NCI-H774 (cell line): ENCODE measurements around the gene KPNB1.

Experiments
- DNase-seq: peaks from one replicate; lab custom pipeline; 2025; lab: John Stamatoyannopoulos, UW

The KPNB1 gene

DNA sequence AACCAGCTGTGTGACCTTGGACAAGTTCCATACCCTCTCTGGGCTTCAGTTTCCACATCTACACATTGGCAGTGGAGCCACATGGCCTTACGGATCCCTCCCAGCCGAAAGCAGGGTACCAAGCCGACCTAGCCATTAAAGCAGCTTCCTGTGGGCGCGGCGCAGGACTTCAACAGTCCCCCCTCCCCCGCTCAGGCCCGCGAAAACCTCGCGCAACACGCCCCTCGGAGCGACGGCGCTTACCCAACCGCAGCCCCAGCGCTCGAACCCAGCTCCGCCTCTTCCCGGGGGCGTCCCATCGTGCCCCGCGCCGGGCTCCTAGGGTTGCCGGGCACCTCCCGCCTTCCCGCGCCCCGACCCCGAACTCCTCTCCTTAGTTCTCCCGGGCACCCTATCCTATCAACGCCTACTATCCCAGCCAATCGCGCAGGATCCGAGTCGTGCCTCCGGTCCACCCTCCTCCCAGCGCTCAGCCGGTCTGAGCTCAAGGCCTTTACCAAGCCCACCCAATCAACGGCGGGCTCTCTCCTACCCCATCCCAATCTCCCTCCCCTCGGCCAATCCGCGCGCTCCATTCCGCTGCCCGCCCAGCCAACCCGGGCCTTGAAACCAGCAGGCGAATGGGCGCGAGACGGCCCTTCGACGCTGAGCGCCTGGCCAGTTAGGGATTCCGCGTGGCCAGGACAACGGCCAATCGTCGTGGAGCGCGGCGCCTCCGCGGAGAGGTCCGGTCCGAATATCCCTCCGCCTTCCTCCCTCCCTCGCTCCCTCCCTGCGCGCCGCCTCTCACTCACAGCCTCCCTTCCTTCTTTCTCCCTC lies at the start of gene KPNB1:
Gene KPNB1 (plus strand): TSS at position 767 of the 819 bp plus-strand sequence. CDS start 326 bp downstream, outside the sequence.
- DNase-seq: peak; percentile 100

DNA sequence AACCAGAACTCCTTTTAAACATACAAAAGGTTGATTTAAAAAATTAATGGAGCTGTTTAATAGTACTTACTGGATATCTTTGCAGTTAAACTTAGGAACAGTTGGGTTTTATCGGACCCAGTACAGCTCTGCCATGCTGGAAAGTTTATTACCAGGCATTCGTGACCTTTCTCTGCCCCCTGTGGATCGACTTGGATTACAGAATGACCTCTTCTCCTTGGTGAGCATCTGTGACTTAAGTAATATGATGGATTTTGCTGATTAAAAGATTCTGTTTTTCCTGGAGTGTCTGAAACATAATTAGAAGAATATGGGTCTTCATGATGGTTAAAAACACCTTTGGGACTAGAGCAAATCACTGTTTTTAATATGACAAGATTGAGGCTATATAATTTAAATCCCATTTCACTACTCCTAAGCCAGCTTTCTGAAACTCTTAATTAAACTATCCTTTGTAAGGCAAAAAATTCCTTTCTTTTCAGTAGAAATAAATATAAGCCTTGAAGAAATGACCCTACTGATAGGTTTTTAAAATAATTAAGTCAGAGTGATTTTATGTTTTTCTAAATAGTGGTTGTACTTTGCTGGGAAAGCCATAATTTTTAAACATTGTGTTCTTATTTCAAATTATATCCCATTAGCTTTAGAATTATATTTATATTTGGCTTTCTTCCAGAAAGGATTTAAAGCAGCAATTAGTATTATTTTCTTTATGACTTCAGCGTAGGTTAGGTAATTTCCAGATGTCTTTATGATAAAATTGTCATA lies 45.7 kb upstream of the KPNB1 start:
- no peak for DNase-seq

DNA sequence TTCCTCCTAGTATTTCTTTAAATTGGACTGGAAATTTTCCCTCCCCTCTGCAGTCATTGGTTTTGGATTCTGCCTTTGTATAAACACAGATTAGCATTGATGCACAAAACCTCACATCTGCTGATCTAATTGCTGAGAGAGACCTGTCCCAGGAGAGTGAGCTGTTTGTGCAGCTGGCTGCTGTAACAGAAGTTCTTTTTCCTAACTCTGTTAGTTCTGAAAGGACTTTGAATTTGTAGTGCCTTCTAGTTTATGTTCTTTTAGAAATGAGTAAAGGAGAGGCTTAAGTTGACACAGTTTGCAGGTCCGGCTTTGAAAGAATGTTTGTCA lies 45.2 kb upstream of the KPNB1 start:
- peak; percentile 93 for DNase-seq

DNA sequence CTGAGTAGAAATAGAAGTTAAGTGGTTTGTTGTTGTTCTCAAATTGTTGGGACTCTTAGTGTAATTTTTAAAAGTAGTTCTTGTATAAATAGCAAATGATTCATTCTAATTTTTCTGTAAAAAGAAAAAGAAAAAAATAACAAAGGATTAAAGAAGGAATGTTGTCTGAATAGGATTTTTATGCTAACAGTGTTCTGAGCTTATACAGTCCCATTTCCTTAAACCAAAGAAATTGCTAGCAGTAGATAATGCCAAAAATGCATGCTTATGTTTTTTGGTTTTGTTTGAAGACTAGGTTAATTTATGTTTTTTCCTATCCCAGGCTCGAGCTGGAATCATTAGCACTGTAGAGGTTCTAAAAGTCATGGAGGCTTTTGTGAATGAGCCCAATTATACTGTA lies 44.7 kb upstream of the KPNB1 start:
- no peak for DNase-seq

DNA sequence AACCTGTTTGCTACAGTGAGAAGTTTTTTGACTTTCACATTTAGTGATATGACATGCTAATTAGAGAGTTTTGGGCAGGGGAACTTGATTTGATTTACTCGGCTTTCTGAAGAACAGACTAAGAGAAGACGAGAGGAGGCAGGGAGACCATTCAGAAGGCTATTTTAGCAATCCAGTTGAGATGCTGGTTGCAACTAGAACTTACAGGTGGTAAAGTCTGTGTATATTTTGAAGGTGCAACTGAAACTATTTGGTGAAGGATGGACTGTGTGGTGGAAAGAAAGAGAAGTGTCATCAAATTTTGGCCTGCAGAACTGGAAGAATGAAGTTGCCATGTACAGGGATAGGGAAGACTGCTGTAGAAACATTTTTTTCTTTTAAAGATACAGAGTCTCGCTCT lies 42.2 kb upstream of the KPNB1 start:
- no peak for DNase-seq

DNA sequence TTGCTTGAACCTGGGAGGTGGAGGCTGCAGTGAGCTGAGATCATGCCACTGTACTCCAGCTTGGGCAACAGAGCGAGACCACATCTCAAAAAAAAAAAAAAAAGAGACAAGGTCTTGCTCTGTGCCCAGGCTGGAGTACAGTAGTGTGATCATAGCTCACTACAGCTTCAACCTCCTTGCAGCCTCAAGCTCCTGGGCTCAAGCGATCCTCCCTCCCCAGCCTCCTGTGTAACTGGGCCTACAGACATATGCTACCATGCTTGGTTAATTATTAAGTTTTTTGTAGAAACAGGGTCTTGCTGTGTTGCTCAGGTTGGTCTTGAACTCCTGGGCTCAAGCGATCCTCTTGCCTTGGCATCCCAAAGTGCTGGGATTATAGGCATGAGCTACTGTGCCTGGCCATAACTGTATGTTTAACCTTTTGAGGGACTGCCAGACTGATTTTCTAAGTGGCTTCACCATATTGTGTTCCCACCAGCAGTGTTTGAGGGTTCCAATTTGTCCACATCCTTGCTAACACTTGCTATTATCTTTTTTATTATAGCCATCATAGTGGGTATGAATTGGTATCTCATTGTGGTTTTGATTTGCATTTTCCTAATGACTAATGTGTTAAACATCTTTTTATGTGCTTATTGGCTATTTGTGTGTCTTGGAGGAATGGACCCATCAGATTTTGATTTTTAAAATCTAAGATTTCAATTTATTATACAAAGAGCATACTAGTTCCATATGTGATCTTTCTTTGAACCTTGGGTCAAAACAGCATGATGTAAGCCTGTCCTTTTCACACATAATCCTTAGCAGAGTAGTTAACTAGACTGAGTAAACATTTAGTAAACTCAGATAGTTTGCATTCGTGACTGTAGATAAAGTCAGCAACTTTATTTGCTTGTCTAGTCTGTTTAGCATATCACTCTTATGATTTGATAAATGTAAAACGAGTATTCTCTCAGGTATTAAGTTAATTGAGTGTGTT lies 38.1 kb upstream of the KPNB1 start:
- peak; percentile 92 for DNase-seq

DNA sequence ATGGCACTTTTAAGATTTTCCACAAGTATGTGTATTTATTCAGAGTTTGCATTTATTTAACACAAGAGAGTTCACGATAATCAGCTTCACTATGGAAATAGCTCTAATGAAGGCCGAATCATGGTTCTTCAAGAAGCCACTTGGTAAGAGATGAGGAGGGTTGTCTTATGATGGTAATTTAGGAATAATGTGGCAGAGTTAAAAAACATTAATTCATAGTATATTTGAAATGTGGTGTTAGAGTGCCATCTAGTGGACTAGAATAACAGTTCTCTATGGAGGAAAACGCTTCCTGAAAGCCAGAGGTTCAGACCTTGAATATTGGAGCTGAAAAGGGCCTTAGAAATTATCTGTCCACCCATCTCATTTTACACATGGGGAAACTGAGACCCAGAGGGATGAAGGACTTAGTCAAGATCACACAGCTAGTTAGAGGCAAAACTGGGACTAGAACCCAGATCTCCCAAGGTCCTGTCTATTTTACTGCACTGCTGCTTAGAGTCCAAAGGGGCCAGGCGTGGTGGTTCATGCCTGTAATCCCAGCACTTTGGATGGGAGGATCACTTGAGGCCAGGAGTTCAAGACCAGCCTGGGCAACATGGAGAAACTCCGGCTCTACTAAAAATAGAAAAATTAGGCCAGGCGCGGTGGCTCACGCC lies 33.8 kb upstream of the KPNB1 start:
- peak; percentile 66 for DNase-seq

DNA sequence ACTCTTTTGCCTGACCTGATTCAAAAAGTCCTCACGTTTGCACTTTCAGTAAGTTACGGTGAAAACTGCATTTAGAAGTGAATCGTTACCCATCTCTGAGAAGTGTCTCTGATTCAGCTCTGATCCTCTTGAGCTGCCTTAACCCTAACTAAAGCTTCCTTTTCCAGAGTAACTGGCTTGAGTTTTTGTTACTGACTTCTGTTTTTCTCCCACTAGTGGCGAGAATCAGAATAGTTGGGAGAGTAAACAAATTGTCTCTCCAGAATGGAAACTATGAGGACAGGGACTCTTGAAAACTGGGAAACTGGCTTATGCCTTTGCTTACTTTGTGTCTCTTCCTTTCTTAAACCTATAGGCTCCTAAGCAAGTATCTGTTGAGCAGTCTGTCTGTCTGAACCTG lies 31.3 kb upstream of the KPNB1 start:
- DNase-seq: no peak

DNA sequence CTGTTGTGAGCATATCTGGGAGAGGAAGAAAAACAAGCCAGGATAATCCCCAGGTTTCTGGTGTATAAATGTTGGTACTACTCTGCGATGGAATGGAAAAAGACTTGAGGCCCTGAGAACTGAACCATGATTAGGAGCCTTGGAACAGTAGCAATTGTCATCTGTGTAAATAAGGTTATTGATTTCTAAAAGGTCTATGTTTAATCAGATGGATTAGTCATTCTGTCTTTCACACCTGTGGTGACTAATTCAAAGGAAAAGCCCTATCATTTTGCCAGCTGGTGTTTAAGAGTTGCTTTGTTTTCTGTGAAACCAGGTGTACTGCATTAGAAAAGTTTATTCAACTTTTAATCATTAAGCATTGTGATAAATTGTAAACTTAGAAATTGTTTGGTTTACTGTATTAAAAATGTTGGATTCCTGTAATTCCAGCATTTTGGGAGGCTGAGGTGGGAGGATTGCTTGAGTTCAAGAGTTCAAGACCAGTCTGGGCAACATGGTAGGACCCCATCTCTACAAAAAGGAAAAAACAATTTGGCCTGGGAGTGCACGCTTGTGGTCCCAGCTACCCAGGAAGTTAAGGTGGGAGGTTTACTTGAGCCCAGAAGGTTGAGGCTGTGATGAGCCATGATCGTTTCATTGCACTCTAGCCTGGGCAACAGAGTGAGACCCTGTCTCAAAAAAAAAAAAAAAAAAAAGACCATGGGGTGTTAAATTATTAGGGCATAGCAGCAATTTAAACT lies 29.0 kb upstream of the KPNB1 start:
- no peak for DNase-seq

DNA sequence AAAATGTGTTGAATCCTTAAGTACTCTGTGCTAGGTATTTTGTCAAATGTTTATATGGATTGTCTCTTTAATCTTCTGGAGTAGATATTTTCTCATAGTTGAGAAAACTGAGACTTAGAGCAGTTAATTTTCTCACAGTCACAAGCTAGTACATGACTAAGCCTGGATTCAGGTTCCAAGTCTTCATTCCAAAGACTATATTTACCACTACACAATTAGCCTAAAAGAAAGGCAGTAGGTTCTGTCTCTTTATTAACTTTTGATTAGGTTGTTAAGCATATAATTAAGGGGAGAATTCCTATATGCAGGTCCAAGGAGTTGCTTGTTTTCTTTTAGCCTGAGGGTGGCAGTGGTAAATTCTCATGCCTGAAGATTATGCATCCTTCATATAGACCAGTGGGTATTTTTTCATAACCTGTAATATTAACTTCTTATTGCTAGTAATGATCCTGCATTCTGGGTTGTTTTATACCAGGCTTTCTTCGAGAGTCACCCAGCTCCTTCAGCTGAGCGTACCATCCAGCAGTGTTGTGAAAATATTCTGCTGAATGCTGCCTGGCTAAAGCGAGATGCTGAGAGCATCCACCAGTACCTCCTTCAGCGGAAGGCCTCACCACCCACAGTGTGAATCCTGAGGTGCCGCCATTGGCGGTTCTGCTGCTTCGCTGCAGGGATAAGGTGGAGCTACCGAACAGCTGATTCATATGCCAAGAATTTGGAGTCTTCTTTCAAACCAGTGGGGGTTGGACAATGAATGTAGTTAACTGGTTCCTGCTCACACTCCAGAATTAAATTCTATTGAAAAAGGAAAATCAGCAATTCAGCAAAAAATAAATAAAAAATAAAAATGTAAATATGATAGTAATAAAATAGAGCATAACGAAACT lies 28.2 kb upstream of the KPNB1 start:
- DNase-seq: no peak

DNA sequence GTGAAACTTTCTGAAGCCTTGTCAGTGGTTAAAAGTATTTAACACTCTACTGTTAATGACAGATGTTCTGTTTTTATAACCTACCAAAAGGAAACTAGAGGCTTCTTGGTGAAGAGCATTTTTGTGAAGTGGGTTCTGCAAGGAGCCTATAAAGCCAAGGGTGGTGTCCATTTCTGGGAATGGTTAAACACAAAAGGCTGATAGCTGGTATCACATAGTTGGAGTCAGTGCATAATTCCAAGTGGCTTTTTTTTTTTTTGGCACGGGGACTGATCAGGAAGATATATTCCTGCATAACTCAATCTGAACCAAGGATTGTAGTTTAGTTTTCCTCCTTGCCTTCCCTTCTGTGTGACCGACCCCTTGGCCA lies 27.6 kb upstream of the KPNB1 start:
- DNase-seq: no peak

DNA sequence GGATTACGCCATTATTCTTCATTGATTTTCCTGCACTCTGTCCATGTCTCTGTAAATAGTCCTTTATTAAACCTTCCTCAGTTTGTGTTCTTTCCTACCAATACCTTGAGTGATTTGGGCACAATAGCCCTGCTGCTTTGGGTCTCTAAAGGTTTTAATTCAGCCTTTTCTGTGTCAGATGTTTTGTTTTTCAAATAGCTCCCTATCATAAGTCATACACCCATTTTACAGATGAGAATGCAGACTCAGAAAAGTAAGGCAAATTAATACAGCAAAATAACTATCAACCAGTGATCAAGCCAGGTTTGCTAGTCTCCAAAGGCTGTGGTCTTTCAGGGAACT lies 25.0 kb upstream of the KPNB1 start:
- no peak for DNase-seq

DNA sequence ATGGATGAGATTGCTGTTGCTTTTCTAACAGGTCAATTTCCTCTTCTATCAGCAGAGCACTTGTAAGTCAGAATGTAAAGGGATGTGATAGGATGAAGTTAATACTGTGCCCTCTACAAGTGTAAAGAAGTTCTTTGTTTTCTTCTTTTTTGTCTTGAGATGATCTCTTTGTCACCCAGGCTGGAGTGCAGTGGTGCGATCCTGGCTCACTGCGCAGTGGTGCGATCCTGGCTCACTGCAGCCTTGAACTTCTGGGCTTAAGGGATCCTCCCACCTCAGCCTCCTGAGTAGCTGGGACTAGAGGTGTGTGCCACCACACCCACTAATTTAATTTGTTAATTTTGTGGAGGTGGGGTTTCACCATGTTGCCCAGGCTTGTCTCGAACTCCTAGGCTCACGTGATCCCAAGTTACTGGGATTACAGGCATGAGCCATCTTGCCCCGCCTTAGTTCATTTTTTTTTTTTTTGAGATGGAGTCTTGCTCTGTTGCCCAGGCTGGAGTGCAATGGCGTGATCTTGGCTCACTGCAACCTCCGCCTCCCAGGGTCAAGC lies 21.6 kb upstream of the KPNB1 start:
- no peak for DNase-seq

DNA sequence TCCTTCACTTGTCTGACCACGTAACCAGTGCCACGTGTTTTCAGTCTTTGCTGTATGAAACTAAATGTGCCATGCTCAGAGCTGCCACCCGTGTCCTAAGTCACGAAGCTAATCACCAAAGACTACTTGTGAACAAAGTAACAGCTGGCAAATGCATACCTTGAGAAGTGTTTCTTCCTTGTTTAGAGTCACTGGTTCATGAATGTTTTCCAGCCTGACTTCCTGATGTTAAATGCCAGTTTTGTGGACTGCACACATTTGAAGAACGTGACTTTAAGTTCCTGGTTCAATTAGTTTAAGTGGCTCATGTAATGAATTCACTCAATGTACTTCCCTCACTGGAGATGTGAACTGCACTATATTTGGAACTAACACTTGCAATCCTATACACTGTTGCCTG lies 19.9 kb upstream of the KPNB1 start:
- DNase-seq: peak; percentile 50

DNA sequence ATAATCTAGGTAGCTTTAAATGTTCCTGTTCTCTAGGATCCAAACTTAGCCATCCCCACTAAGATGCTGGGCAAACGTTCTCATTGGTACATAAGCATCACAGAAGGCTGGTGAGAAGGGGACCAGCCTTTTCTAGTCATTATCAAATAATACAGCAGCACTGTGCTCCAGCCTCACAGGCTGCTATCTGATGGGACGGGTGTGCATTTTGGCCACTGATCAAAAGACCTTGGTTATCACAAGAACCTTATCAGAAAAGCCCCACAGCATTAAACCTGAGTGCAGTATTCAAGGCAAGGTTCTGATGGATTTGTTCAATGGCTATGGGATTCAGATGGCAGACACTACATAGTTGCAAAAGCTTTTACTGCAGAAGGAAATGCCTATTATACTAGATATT lies 19.1 kb upstream of the KPNB1 start:
- no peak for DNase-seq

DNA sequence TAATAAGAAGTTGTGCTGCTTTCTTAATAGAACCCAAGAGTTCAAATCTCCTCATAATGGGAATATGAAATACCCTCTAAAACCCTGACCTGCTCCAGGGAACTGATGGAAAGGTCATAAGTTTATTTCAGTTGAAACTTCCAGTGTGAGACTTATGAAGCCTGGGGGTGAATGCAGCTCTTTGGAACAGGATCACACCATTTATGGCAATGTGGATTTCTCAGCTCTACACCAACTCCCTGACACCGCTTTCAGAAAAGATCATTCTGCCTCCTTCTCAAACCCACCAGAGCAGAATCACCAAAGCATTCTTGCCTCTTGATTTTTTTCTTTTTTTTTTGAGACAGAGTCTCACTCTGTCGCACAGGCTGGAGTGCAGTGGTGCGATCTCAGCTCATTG lies 16.7 kb upstream of the KPNB1 start:
- no peak for DNase-seq

DNA sequence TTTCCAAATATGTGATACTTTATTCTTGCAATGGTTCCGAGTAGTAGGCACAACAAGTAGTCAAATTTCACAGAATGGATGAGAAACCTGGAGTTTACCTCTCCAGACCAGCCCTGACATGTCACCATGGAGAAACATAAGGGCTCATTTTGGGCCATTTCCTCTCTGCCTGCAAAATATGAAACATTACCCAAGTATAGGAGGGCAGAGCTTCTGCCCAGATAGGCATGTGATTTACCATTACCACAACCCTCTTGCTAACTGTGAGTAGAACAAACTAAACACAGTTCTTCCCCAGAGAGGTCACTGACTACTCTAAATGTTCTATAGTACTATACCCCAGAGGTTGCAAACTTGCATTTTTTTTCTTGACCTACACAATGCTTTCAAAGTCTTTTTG lies 15.7 kb upstream of the KPNB1 start:
- no peak for DNase-seq

DNA sequence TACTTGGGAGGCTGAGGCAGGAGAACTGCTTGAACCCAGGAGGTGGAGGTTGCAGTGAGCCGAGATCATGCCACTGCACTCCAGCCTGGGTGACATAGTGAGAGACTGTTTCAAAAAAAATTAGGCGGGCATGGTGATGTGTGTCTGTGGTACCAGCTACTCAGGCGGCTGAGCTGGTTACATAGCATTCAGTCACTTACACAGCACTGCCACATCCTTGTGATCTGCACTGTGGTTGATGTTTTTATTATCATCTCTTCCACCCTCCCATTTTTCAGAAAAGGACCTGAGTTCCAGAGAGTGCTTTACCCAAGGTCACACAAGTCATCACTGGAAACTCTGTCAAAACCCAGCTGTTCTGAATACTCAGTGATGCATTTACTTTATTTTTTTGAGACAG lies 14.8 kb upstream of the KPNB1 start:
- DNase-seq: no peak

DNA sequence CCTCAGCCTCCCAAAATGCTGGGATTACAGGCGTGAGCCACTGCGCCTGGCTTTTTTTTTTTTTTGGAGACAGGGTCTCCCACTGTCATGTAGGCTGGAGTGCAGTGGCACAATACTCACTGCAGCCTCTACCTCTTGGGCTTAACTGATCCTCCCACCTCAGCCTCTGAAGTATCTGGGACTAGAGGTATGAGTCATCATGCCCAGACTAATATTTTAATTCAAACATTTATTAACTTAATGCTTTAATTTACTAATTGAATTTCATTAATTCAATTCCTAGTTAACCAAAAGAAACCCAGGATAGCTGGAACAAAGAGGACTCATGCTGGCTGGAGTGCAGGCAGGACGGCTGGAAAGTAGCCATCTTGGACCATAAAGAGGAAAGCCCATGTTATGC lies 14.0 kb upstream of the KPNB1 start:
- no peak for DNase-seq
